Measurements from ENCODE around the gene RALA. TPM values are rescaled to one million over a fixed set of nuclear protein-coding genes. Genes with fewer than 3 reads are reported as not detected.

RALA gene
- total RNA-seq, 4 donors from 2014 or later, result 16.2 to 20.5 (median 19.0) TPM

- TF ChIP-seq, protein P1, sequence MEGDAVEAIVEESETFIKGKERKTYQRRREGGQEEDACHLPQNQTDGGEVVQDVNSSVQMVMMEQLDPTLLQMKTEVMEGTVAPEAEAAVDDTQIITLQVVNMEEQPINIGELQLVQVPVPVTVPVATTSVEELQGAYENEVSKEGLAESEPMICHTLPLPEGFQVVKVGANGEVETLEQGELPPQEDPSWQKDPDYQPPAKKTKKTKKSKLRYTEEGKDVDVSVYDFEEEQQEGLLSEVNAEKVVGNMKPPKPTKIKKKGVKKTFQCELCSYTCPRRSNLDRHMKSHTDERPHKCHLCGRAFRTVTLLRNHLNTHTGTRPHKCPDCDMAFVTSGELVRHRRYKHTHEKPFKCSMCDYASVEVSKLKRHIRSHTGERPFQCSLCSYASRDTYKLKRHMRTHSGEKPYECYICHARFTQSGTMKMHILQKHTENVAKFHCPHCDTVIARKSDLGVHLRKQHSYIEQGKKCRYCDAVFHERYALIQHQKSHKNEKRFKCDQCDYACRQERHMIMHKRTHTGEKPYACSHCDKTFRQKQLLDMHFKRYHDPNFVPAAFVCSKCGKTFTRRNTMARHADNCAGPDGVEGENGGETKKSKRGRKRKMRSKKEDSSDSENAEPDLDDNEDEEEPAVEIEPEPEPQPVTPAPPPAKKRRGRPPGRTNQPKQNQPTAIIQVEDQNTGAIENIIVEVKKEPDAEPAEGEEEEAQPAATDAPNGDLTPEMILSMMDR (IDR thresholded peaks at IDR 0.05), result no peak
- no peak for TF ChIP-seq POLR2A (IDR thresholded peaks at IDR 0.05)
- intact Hi-C loops (cut with DNase I; ENCODE audit: low total_unique reads), result no loop called here
Observed at GRCh38 chr7:39659356-39660013, 36.1 kb downstream of the RALA start.

GRCh38 chr7:39661960-39662359, 38.6 kb downstream of the RALA start:
- 80 to 85% methylated on average over 6 of the region's 6 CpGs for WGBS, 2 donors
- intact Hi-C loops (cut with DNase I; ENCODE audit: low total_unique reads), result no loop called here
- no peak for TF ChIP-seq POLR2A (IDR thresholded peaks at IDR 0.05)
- TF ChIP-seq, protein P1 (IDR thresholded peaks at IDR 0.05), result no peak

More at GRCh38 chr7:39659356-39660013, 36.1 kb downstream of the RALA start:
- WGBS, 2 donors, result 66 to 69% methylated on average over 5 of the region's 5 CpGs
- no peak overlapping the region for H3K4me3 ChIP-seq (ENCODE audit: low read depth, poor library complexity, severe bottlenecking)
- DNase-seq (ENCODE audit: low spot score in 2 of 2), result no peak

DNA sequence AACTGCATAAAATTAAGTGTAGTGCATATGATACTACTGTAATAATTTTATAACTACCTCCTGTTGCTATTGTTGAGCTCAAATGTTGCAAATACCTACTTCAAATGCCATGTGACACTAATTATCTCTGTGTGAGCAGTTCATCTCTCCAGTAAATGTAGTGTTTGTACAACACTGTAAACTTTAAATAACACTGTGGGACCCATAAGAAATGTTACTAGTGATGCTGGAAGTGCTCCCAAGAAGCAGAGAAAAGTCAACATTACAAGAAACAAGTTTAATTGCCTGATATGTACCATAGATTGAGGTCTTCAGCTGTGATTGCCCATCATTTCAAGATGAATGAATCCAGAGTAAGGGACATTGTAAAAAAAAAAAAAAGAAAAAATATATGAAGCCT, 39.9 kb downstream of the RALA start:
- no peak overlapping the region for H3K4me3 ChIP-seq (ENCODE audit: low read depth, poor library complexity, severe bottlenecking)
- TF ChIP-seq, protein P1 (IDR thresholded peaks at IDR 0.05), result no peak
- TF ChIP-seq POLR2A (IDR thresholded peaks at IDR 0.05), result no peak
- no peak for DNase-seq (ENCODE audit: low spot score in 2 of 2)
- intact Hi-C loops (cut with DNase I; ENCODE audit: low total_unique reads), result no loop called here

More at GRCh38 chr7:39661960-39662359, 38.6 kb downstream of the RALA start:
- H3K4me3 ChIP-seq (ENCODE audit: low read depth, poor library complexity, severe bottlenecking), result no peak overlapping the region
- DNase-seq (ENCODE audit: low spot score in 2 of 2), result no peak

DNA sequence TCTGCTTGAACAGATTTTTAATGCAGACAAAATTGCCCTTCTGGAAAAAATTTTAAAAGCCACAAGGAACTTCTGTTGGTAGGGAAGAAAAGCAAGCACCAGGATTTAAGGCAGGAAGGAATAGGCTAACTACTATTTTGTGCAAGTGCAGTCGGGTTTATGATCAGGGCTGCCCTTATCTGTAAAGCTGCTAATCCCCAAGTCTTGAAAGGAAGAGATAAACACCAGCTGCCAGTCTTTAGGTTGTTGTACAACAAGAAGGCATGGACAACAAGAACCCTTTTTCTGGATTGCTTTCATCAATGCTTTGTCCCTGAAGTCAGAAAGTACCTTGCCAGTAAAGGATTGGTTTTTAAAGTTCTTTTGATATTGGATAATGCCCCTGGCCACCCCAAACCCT, 40.7 kb downstream of the RALA start:
- WGBS, 2 donors, result 67 to 73% methylated on average over 1 of the region's 1 CpG
- no peak overlapping the region for H3K4me3 ChIP-seq (ENCODE audit: low read depth, poor library complexity, severe bottlenecking)
- DNase-seq (ENCODE audit: low spot score in 2 of 2), result no peak
- intact Hi-C loops (cut with DNase I; ENCODE audit: low total_unique reads), result no loop called here
- TF ChIP-seq, protein P1 (IDR thresholded peaks at IDR 0.05), result no peak
- no peak for TF ChIP-seq POLR2A (IDR thresholded peaks at IDR 0.05)

GRCh38 chr7:39664585-39664984, 41.2 kb downstream of the RALA start:
- TF ChIP-seq, protein P1 (IDR thresholded peaks at IDR 0.05), result no peak
- TF ChIP-seq POLR2A (IDR thresholded peaks at IDR 0.05), result no peak
- intact Hi-C loops (cut with DNase I; ENCODE audit: low total_unique reads), result no loop called here
- no peak overlapping the region for H3K4me3 ChIP-seq (ENCODE audit: low read depth, poor library complexity, severe bottlenecking)
- DNase-seq (ENCODE audit: low spot score in 2 of 2), result no peak
- WGBS, 2 donors, result 77 to 84% methylated on average over 3 of the region's 3 CpGs

- WGBS, 2 donors, result 91 to 94% methylated on average over 2 of the region's 2 CpGs
- TF ChIP-seq POLR2A (IDR thresholded peaks at IDR 0.05), result no peak
- TF ChIP-seq, protein P1 (IDR thresholded peaks at IDR 0.05), result no peak
- no peak overlapping the region for H3K4me3 ChIP-seq (ENCODE audit: low read depth, poor library complexity, severe bottlenecking)
- DNase-seq (ENCODE audit: low spot score in 2 of 2), result no peak
- intact Hi-C loops (cut with DNase I; ENCODE audit: low total_unique reads), result no loop called here
Observed at GRCh38 chr7:39666562-39666961, 43.2 kb downstream of the RALA start.

All from lower leg skin (tissue), 4 donors.